HG03439 (cell line): Measurements from ENCODE around the gene PGP.
A peak's percentile ranks its signal among the peaks of the same experiment; 100 is the strongest.
"Not testable (repeated sequence)": the region's sequence is repeated elsewhere in the genome, so short reads cannot be mapped to it uniquely, and the experiment has no call there.

ENCODE experiments used
- ATAC-seq: cut with Tn5 transposase; IDR thresholded peaks from one replicate; pipeline ENCODE4 v1.9.1; 2021; ENCODE audit warnings: mild to moderate bottlenecking, moderate library complexity; ENCODE audit not compliant: unreplicated experiment

The PGP gene

DNA sequence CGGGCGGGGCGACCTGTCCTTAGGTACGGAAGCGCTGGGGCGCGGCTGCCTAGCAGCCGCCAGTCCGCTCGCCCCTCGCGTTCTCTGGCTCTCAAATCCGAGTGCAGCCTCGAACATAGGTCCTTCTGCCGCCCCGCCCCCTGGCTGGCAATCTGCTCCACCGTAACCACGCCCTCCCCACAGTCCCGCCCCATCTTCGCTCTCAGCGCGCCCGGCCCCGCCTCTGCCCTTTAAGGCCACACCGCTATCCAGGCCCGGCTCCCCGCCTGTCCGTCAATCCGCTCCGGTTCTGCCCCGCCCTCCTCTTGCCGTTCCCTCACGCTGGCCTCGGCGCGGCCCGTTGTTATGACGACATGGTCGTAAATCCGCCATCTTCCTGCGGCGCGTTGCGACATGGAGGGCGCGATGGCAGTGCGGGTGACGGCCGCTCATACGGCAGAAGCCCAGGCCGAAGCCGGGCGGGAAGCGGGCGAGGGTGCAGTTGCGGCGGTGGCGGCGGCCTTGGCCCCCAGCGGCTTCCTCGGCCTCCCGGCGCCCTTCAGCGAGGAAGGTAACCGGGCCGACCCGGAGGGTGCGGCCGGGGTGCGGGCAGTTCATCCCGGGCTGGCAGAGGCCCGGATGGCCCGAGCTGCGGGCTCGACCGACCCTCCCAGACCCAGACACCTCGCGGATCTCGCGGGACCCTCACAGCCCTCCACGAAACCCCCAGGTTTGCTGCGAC, 8.7 kb upstream of the PGP start, which contains the start of gene E4F1:
E4F1 (plus strand) TSS at position 371 of the 721 bp plus-strand sequence; CDS start at position 394, 23 bp downstream.
- ATAC-seq: peak; percentile 93

GRCh38 chr16:2216330-2216729, 1.7 kb upstream of the PGP start:
- no peak for ATAC-seq

GRCh38 chr16:2213817-2214718, 572 bp downstream of the PGP start:
- ATAC-seq: no peak

- no peak for ATAC-seq
Observed at GRCh38 chr16:2212362-2213324, 2.0 kb downstream of the PGP start.

- ATAC-seq: no peak
Observed at GRCh38 chr16:2211923-2212347, 2.7 kb downstream of the PGP start.

DNA sequence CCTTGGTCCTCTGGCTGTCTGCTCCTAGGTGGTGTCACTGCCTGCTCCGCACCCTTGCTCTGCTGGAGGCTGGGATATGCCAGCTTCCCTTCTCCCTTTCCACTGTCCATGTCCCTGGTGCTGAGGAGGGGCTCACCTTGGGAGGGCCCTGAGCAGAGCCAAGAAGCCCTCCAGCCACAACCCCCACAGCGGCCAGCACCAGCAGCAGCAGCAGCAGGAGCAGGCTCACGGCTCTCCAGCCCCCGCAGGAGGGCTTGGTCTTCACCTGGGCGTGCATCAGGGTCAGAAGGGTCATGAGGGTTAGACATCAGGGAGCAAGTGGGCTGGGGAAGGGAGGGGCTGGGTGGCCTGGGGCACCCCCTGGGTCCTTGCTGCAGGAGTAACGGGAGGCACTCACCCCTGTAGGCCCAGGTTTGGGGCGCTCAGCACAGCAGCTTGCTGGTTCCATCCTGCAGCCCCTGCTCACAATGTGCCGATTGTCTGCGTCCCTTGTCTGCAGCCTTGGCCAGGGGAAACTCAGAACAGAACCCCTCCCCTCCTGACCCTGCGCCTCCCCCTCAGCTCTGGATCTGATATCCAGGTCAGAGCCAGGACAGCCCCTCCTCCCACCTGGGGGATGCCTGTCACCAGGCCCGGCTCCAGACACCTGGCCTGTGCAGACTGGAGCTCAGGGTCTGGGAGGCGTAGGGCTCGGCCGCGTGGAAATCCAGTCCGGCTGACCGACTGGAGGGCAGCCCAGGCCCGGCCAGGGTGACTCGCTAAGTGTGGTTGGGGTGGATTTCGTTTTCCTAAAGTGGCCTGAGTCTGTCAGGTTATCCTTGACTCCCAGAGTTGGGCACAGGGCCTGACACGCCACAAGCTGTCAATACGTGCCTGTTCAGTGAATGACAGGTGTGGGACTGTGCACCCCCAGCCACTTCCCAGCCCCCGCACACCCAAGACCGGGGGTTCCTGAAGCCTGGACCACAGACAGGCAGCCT, 4.0 kb downstream of the PGP start, which contains the start of gene BRICD5:
BRICD5 (minus strand) TSS at position 478 of the 980 bp plus-strand sequence; CDS start at position 448, 30 bp downstream.
- ATAC-seq: no peak

DNA sequence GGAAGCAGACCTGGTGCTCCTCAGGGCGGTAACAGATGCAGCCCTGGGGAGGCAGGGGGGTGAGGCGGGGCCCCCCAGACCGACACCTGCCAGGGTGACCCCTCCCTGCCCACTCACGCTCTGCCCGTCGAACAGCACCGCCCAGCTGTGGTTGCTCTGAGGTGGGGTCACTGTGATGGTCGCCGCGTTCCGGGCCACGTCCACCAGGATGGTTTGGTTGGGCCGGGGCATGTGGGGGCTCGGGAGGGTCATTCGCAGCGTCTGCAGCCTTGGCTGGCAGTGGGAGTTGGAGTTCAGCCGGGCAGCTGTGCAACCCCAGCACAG, 4.7 kb downstream of the PGP start:
- no peak for ATAC-seq

DNA sequence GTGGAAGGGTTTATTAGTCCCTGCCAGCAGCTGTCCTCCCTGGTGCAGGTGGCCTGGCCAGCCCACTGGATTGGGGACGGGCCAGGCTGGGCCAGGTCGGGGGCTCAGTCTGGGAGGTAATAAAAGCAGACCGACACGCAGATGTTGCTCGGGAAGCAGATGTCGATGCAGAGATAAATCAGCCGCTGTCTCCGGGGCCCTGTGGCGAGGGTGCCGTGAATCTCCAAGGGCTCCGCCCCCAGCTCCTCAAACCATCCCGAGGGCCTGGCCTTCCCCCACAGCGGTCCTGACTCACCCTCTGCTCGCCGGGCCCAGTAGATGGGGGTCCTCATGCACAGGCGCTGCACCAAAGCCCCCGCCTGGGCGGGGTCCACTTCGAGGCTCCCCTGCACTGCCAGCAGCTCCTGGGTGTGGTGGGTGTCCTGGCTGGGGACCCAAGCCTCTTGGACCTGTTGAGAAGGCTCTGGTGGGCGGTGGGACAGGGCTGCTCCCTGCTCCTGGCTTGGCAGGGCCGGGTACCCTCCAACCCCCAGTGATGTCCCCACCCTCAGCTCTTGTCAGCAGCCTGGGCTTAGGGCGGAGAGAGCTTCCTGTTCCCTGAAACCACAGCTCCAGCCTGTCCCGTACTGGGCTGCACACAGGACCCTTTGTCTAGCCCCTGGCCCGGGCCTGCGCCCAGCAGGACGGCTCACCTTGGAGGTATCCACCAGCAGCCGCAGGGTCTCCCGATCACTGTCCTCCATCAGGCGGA, 5.2 kb downstream of the PGP start:
- no peak for ATAC-seq

GRCh38 chr16:2208772-2209171, 5.9 kb downstream of the PGP start:
- no peak for ATAC-seq

DNA sequence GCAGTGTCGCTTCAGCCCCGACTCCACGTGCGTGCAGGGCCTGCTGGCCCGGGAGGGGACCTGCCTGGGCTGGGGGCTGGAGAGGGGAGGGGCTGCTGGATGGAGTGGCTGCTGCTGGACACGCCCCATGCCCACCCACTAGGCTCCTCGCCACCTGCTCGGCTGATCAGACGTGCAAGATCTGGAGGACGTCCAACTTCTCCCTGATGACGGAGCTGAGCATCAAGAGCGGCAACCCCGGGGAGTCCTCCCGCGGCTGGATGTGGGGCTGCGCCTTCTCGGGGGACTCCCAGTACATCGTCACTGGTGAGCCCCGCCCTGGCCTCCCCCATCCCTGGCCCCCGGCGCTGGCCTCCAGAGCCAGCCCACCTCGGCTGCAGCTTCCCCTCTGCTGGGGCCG, 6.3 kb downstream of the PGP start:
- ATAC-seq: no peak

DNA sequence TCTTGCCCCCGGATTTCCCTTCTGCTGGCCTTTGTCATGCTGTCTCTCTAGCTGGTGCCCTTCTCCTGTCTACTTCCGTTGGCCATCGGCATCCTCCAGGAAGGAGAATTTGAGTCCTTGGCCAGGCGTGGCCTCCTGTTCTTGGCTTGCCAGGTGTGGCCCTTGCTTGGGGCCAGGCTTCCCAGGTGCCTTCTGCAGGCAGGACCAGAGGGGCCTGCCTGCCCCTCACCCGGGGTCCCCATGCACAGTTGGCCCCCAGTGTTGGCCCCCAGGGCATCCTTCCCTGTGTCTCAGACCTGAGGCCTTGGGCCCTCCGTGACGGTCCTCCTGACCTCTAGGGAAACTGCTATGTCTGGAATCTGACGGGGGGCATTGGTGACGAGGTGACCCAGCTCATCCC, 6.8 kb downstream of the PGP start:
- ATAC-seq: no peak

DNA sequence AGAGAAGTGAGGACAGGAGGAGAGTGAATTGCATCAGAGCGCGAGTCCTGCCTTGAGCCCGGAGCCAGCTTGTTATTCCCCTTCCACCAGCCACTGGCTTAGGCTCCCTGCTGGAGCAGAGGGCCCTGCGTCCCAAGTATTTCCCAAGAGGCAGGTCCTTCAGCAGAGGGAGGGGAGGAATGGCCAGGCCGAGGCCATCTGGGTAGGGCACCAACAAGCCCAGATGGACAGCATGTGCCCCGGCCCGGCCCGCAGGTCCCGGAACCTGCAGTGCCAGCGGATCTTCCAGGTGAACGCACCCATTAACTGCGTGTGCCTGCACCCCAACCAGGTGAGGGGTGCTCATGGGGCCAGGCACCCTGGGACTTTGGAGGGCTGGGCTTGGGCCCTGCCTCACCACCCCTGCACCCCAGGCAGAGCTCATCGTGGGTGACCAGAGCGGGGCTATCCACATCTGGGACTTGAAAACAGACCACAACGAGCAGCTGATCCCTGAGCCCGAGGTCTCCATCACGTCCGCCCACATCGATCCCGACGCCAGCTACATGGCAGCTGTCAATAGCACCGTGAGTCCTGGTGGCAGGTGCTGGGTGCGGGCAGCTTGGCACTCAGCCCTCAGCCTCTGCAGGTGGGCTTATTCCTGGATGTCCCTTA, 7.7 kb downstream of the PGP start:
- no peak for ATAC-seq

DNA sequence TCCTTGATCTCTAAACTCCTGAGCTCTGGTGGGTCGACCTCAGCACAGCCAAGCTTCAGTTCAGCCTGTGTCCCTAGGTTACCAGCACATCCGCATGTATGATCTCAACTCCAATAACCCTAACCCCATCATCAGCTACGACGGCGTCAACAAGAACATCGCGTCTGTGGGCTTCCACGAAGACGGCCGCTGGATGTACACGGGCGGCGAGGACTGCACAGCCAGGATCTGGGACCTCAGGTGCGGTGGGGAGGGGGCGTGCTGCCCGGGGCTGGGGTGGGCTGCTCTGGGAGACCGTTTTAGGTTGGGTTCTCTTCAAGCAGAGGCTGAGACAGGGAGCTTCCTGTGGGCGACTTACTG, 8.2 kb downstream of the PGP start:
- ATAC-seq: no peak

- ATAC-seq: peak; percentile 4
Observed at GRCh38 chr16:2205967-2206313, 8.7 kb downstream of the PGP start.

- ATAC-seq: peak; percentile 79
Observed at GRCh38 chr16:2205104-2205966, 9.3 kb downstream of the PGP start, which contains the start of gene MLST8. TSS of gene MLST8 (plus strand) at chr16:2205454. CDS start at chr16:2206086, 632 bp downstream.

DNA sequence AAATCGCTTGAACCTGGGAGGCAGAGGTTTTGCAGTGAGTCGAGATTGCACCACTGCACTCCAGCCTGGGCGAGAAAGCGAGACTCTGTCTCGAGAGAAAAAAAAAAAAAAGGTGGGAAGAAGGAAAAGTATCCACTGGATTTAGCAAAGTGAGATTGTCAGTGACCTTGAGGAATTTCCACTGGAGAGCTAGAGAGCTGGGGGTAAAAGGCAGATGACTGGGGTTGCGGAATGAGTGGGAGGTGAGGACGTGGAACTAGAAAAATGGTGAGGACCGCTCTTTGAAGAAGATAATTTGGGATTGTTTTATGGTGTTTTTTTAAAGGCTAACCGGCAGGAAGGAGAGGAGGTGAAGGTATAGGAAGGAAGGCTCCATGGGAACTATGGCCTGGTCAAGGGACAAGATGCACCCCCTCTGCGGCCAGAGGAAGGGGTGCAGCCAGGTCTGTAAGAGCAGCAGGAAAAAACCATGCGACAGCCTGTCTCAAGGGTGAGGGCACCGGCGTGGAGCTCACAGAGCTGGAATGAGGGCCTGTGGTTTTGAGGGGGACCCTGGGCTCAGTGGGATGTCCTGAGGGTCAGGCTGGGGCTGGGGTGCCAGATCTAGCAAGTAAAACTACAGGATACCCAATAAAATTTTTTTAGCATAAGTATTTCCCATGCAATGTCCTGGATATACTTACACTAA, 10.1 kb downstream of the PGP start:
- no peak for ATAC-seq

GRCh38 chr16:2203119-2203688, 11.4 kb downstream of the PGP start:
- ATAC-seq: not testable (repeated sequence)
